HepG2 (cell line): ENCODE data around the gene AP2A2. TPM values are rescaled to one million over a fixed set of nuclear protein-coding genes. Genes with fewer than 3 reads are reported as not detected.
A peak's percentile ranks its signal among the peaks of the same experiment; 100 is the strongest.

ENCODE experiments used
- AKAP8 ChIP-seq: sonication (generic); formaldehyde crosslinking; IDR thresholded peaks from 2 replicates; pipeline ENCODE4 v1.5.1; 2020; ENCODE audit warnings: mild to moderate bottlenecking, missing genetic modification reagents
- ARHGAP35 ChIP-seq: sonication (generic); formaldehyde crosslinking; IDR thresholded peaks from 2 replicates; pipeline ENCODE4 v1.9.0; 2022; ENCODE audit warnings: mild to moderate bottlenecking, inconsistent platforms, moderate library complexity, missing genetic modification reagents, borderline replicate concordance
- BRD4 ChIP-seq: sonication (generic); formaldehyde crosslinking; IDR thresholded peaks from 2 replicates; pipeline ENCODE4 v1.4.0; 2020; ENCODE audit warnings: missing genetic modification reagents
- DBP ChIP-seq: sonication (generic); formaldehyde crosslinking; IDR thresholded peaks from 2 replicates; pipeline ENCODE4 v1.4.0; 2020; ENCODE audit warnings: missing genetic modification reagents; ENCODE audit errors: not compliant biosample characterization
- HHEX ChIP-seq: IDR thresholded peaks from 2 replicates; pipeline ENCODE4 v1.6.1; 2016; ENCODE audit warnings: control low read depth
- JUN ChIP-seq: sonication (generic); formaldehyde crosslinking; IDR thresholded peaks from 2 replicates; pipeline ENCODE4 v1.4.0; 2020; ENCODE audit warnings: mild to moderate bottlenecking, missing genetic modification reagents
- MTF1 ChIP-seq: sonication (generic); formaldehyde crosslinking; IDR thresholded peaks from 2 replicates; pipeline ENCODE4 v1.5.0; 2020; ENCODE audit warnings: missing genetic modification reagents
- MXD1 ChIP-seq: sonication (generic); formaldehyde crosslinking; IDR thresholded peaks from 2 replicates; pipeline ENCODE4 v1.4.0; 2020; ENCODE audit warnings: mild to moderate bottlenecking, missing genetic modification reagents
- RAD21 ChIP-seq: fragments of 450-650 bp; formaldehyde crosslinking; IDR thresholded peaks from 2 replicates; pipeline ENCODE4 v1.5.0; 2020; ENCODE audit warnings: mild to moderate bottlenecking
- SNAI1 ChIP-seq: sonication (generic); formaldehyde crosslinking; IDR thresholded peaks from 2 replicates; pipeline ENCODE4 v1.5.0; 2020; ENCODE audit warnings: mild to moderate bottlenecking, missing genetic modification reagents, borderline replicate concordance
- SP1 ChIP-seq, 2 experiments: fragments of 450-650 bp in 1 of 2; sonication (generic) in 1 of 2; formaldehyde crosslinking in 1 of 2; IDR thresholded peaks; 2 replicates each; pipeline versions ENCODE4 v1.4.0 to v1.6.1; 2016 to 2020; ENCODE audit warnings: missing genetic modification reagents in 1 of 2
- TAF15 ChIP-seq: fragments of 200-400 bp; formaldehyde crosslinking; IDR thresholded peaks from one replicate; pipeline ENCODE4 v1.6.1; 2018; ENCODE audit warnings: mild to moderate bottlenecking, low read depth, low read length; ENCODE audit not compliant: poor library complexity, severe bottlenecking
- THAP9 ChIP-seq: sonication (generic); formaldehyde crosslinking; IDR thresholded peaks from 2 replicates; pipeline ENCODE4; 2020; ENCODE audit warnings: missing genetic modification reagents, mild to moderate bottlenecking, borderline replicate concordance
- TRAFD1 ChIP-seq: sonication (generic); formaldehyde crosslinking; IDR thresholded peaks from 2 replicates; pipeline ENCODE4 v1.5.1; 2020; ENCODE audit warnings: missing genetic modification reagents, mild to moderate bottlenecking, borderline replicate concordance
- ZHX1 ChIP-seq: sonication (generic); formaldehyde crosslinking; IDR thresholded peaks from 2 replicates; pipeline ENCODE4 v1.8.1; 2022; ENCODE audit warnings: low read depth, mild to moderate bottlenecking, missing genetic modification reagents
- ZNF337 ChIP-seq: sonication (generic); formaldehyde crosslinking; IDR thresholded peaks from 2 replicates; pipeline ENCODE4 v1.5.1; 2020; ENCODE audit warnings: missing genetic modification reagents, low read depth, mild to moderate bottlenecking, borderline replicate concordance
- ZNF367 ChIP-seq: sonication (generic); formaldehyde crosslinking; IDR thresholded peaks from 2 replicates; pipeline ENCODE4 v1.4.0; 2020; ENCODE audit warnings: missing genetic modification reagents, borderline replicate concordance
- ZNF451 ChIP-seq: sonication (generic); formaldehyde crosslinking; IDR thresholded peaks from 2 replicates; pipeline ENCODE4 v1.5.0; 2020; ENCODE audit warnings: mild to moderate bottlenecking, missing genetic modification reagents
- ZNF501 ChIP-seq: sonication (generic); formaldehyde crosslinking; IDR thresholded peaks from 2 replicates; pipeline ENCODE4 v1.5.1; 2020; ENCODE audit warnings: mild to moderate bottlenecking, moderate library complexity, missing genetic modification reagents
- polyA plus RNA-seq, 8 experiments: library from polyadenylated mRNA; depleted of rRNA in 3 of 8; stranded (reverse) in 7 of 8; unstranded in 1 of 8; fragments of >200 nt; fragmentation: Illumina TruSeq in 4 of 8; extraction: Trizol in 4 of 8; gene quantifications; 2 replicates each; pipeline versions ENCODE4 v1.2.1 to v1.2.3, GENCODE V29; 2011 to 2016; ENCODE audit warnings: low read depth in 4 of 8, missing spikeins in 1 of 8, mixed read lengths in 1 of 8; ENCODE audit not compliant: insufficient read depth in 1 of 8
- total RNA-seq, 5 experiments: library from RNA; depleted of rRNA; stranded (reverse); fragments of >200 nt; fragmentation: Illumina TruSeq; extraction: Trizol; gene quantifications; 2 replicates each; pipeline ENCODE4 v1.2.3, GENCODE V29; 2016; ENCODE audit warnings: low read depth in 1 of 5

Gene AP2A2
- total and polyA plus RNA-seq, 2 of the 13 experiments (the other 11 are each of a cell fraction or from before 2014, with no cell fraction given) = 25.7 to 75.7 TPM

- 0 out of 2 replicates have a peak, but pooled peaks have one; percentile 16 for TF ChIP-seq ZHX1
- no peak for TF ChIP-seq BRD4 (CRISPR knock-in tag)
- no peak for TF ChIP-seq MTF1
- no peak for TF ChIP-seq ZNF337 (CRISPR knock-in tag)
- no peak for TF ChIP-seq TAF15
- 0 out of 2 replicates have a peak, but pooled peaks have one; percentile 25 for TF ChIP-seq MXD1 (CRISPR knock-in tag)
- TF ChIP-seq ZNF367 (CRISPR knock-in tag) = no peak
- TF ChIP-seq ARHGAP35 (CRISPR knock-in tag) = no peak
- TF ChIP-seq DBP = no peak
- TF ChIP-seq TRAFD1 (CRISPR knock-in tag) = no peak
- no peak for TF ChIP-seq THAP9 (CRISPR knock-in tag)
- peak; percentile 35; the same call in 1 of the 2 replicates for TF ChIP-seq AKAP8 (CRISPR knock-in tag)
- no peak for TF ChIP-seq JUN (CRISPR knock-in tag)
- TF ChIP-seq SNAI1 (CRISPR knock-in tag) = no peak
- TF ChIP-seq ZNF501 (CRISPR knock-in tag) = no peak
- TF ChIP-seq RAD21 (CRISPR knock-in tag) = peak; percentile 91
- TF ChIP-seq HHEX (CRISPR knock-in tag) = no peak
- TF ChIP-seq SP1 (IDR thresholded peaks at IDR 0.05) = no peak
- TF ChIP-seq SP1 (CRISPR knock-in tag; IDR thresholded peaks at IDR 0.05) = no peak
- TF ChIP-seq ZNF451 = 0 out of 2 replicates have a peak, but pooled peaks have one; percentile 25
These were observed at the start of gene AP2A2 (continued) for GRCh38 chr11:925496-926301.
